Activated CD4-positive, alpha-beta T cell treated with anti-CD3 and anti-CD28 coated beads, Interleukin-2, amount 50 U/mL, for 16 hours (primary cell): ENCODE results near the gene ITPRIP.
A peak's percentile ranks its signal among the peaks of the same experiment; 100 is the strongest.

Experiments used
- DNase-seq: peaks from one replicate; pipeline ENCODE4 v3.0.0-alpha.2; 2020

Gene ITPRIP, protein sequence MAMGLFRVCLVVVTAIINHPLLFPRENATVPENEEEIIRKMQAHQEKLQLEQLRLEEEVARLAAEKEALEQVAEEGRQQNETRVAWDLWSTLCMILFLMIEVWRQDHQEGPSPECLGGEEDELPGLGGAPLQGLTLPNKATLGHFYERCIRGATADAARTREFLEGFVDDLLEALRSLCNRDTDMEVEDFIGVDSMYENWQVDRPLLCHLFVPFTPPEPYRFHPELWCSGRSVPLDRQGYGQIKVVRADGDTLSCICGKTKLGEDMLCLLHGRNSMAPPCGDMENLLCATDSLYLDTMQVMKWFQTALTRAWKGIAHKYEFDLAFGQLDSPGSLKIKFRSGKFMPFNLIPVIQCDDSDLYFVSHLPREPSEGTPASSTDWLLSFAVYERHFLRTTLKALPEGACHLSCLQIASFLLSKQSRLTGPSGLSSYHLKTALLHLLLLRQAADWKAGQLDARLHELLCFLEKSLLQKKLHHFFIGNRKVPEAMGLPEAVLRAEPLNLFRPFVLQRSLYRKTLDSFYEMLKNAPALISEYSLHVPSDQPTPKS

DNA sequence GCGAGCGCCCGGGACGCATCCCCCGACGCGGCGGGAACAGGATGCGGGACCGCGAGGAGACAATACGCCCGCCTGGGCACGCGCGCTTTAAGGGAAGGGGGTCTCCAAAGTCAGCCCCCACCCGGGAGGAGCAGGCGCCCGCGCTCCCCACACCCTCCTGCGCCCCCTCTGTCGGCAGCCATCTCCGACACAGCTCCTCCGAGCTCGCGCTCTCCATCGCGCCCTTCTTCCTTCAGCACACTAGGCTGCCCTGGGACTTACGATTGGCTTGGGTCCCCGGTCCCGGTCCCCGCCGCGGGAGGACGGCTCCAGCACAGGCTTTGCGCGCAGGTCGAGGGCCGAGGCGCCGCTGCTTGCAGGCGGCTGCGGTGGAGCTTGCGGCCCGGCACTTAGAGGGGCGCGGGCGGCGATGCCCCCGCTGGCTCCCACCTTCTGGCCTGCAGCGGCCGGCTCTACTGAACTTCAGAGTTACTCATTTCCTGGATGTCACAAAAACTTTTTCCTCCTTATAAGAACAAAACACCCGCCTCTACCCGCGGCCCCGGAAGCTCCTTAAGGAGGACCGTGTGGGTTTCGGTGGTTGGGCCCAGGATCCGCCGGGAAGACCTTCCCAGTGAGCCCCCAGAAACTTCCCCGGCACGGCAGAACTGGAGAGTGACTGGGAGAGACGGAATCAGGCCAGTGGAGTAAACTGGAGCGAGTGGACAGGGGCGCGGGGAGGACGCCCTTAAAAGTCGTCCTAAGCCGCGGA lies at the start of gene ITPRIP:
ITPRIP (minus strand) TSS at position 481 of the 751 bp plus-strand sequence. CDS start 22,414 bp downstream, outside the sequence.
- DNase-seq = peak; percentile 82

DNA sequence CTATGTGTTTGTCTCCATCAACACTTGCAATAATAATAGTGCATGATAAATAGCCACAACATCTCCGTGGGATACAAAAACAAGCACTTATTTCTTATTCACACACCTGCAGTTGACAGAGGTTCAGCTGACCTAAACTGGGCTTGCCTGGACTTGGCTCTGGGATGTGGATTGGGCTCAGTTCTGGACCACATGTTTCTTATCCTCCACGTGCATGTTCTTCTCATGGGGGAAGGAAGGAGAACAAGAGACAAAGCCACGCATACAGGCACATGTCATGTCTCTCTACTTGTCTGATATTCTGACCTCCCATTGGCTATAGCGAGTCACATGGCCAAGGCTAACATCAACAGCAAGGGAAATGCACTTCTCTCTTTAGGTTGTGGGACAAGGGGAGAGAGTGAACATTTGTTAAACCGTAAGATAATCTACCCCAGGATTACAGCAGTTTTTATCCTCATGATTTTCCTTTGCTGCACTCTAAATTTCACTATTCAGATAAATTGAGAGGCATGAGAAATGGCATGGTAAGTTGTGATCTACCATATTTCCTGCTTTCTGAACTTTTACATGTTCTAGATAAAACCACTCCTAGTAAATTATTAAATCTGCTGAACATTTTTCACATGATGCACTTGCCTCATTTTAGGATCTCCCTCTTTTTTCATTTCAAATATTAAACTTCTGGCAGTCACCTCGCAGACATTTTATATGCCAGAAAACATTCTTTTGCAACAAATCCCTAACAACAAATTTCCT lies 49.0 kb upstream of the ITPRIP start:
- no peak for DNase-seq

DNA sequence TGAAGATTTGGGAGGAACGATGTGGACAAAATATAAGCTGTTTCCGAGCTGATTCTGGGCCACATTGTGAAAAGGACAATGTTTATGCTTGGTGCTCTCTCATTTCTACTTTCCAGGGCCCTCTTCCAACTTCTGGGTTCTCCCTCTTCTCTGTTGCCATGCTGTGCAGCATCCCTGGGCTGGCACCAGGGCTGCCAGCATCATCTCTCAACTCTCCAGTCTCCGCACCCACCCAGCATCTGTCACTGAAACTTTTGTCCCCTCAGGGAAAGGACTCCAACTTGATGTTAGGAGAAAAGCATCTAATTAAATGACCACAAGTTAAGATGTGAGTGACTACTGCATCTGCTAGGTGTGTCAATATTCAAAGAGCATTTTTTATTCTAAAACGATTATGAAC lies 42.1 kb upstream of the ITPRIP start:
- DNase-seq = no peak

DNA sequence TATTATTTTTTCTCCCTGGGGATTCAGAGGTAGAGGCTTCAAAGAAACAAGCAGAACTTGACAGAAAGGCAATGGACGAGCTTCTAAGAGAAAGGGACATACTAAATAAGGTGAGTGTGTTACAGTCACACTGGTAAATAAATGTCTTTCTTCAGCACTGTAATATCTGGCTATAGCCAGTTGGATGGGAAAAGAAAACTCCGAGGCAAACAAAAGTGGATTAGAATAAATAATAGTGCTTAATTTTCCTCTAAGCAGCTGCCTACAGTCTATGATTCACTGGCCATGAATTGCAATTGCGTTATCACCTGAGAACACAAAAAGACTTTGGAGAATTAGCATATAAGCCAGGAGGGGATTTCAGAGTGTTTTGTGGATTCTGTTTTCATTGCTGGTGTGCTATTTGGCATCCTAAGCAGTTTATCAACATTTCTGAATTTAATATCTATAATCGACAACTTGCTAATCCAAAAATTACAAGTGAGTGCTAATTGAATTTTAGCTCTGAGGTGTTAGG lies 38.6 kb upstream of the ITPRIP start:
- DNase-seq = no peak

DNA sequence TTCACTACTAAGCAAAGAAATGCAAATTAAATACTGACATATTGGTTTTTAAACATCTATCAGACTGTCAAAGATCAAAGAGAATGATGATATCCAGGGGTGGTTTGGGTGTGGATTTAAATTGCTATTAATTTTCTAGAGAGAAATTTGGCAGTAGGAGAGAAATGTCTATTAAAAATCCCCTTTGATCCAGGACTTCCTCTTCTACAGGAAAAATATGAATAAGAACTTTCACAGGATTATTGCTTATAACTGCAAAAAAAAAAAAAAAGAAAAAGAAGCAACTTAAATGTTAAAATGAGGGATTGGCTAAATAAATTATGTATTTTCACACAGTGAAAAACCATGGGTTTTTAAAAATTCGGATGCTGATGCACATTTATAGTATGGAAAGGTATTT lies 36.3 kb upstream of the ITPRIP start:
- no peak for DNase-seq

DNA sequence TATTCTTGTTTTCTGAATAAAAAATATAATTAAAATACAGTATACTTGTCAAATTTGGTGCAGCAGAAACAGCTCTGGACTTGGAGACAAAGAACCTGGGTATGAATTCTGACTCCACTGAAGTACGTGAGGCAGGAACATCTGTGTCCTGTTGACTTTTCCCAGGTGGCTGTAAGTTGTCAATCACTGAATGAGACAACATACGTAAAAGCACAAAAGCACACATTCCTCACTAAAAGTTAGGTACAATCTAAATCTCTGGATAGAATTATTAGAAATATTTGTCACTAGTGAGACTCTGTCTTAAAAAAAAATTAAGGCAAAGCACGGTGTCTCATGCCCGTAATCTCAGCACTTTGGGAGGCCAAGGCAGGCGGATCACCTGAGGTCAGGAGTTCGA lies 33.5 kb upstream of the ITPRIP start:
- DNase-seq = no peak

DNA sequence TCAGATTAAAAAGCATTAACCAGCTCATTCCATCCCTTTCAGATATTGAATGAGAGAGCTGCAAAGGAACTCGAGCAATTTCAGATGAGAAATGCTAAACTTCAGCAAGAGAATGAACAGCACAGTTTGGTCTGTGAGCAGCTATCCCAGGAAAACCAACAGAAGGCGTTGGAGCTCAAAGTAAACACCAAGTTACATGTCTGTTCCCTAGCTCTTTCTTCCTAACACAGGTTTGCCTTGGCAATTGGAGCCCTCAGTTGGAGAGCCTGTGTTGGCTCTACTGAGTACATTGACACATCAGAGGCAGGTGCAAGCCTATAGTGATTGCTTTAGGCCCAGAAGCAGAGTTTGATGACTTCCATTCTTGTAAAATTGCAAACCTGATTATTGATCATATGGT lies 30.1 kb upstream of the ITPRIP start:
- DNase-seq = no peak

DNA sequence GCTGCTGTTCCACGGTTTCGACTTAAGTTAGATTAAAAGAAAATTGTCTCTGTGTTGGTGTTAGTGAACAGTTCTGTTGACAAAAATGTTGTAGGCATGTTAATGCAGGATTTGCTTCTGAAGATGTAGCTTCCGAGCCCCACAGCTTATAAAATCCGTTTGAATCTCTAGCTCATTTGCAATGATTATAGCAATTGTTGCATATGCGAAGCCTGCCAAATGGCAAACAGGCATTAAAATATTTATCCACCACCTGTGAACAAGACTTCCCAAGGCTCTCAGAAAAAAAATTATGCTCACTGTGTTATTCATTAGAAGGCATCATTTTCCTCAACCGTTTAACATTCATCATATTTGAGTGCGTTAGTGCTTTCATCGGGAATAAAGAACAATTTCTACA lies 29.6 kb upstream of the ITPRIP start:
- no peak for DNase-seq

DNA sequence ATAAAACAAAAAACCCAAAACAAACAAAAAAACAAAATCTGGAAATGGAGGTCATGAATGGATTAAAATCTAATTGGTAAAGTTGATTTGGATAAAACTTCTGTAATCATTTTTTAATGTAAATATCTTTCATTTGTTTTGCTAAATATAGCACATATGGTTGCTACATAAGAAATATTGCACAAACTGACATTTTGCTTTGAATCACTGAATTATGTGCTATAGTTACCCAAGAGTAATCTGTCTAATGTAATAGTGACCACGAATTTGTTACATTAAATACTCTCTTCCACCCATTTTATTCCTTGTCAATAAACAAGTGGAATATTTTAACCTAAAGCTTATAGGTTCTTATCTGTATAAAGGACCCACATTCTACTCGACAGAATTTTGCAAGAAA lies 21.5 kb upstream of the ITPRIP start:
- DNase-seq = no peak

DNA sequence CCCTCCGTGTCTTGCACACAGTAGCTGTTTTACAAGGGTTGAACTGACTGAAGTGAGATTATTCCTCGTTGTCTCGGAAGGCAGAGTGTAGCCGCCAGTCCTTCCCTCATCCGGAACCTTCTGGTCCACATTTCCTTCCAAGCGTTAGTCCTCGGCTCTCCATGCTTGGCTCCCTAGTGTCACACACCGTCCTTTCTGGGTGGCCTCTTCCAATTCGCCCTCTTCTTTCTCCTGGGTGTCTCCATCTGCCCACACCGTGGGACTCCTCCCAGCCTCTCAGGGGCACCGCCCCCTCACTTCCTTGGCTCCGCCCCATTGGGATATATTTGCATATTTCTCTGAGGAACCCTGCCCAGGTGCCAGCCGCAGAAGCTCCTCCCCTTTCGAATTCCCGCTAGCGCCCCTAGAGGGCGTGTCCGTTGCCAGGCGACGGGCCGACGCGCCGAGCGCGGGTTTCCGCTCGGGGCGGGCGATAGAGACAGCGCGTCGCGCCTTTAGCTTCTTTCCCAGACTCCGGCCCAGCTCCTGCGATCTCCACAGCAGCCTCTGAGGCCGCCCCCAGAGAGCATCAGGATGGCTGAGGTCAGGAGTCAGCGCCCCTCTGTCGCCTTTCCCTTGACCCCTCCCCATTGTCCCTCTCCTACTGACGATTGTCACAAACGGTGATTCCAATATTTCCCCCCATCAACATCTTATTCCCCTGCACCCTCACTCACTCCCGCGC lies 15.2 kb upstream of the ITPRIP start, which contains the start of gene CFAP58:
CFAP58 (plus strand) TSS at position 509 of the 724 bp plus-strand sequence; CDS start at position 574, 65 bp downstream.
- peak; percentile 94 for DNase-seq

DNA sequence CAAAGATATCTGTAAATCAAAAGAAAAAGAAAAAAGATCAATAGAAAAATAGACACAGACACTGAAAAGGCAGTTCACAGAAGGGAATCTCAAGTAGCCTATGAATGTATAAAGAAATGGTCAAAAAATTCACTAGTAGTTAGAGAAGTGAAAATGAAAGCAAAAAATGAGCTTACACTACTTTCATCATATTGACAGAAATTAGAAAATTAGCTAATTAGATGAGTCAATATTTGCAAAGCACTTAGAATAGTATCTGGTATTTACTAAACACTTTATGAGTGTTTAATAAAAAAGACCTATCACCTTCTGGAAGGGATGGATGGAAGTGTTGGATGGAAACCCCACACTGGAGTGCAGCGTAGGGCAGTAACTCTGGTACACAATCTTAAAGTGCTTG lies 13.7 kb upstream of the ITPRIP start:
- peak; percentile 39 for DNase-seq

DNA sequence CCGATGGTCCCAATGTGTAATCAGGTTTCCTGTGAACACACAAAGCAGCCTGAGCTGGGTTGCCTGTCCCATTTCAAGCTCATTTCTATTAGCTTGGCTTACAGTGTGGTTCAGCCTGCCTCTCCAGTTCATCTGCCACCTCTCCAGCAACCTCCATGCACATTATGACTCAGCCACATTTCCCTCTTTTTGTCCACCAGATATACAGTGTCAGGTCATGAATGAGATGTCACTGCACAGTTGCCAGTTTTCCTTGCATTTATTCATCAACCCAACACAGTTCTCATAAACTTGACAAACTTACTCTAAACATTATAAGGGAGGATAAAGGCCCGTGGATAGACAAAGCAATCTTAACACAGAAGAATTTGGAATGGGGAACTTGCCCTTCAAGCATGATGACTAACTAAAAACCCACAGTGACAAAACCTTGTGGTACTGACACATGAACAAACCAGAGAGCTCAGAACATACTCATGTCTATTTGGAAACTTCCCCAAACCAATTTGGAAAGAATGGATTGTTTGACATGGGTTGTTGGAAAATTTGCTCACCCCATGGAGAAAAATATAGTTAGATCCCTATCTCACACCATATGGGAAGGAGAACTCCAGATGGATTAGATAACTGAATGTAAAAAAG lies 12.9 kb upstream of the ITPRIP start:
- peak; percentile 63 for DNase-seq

DNA sequence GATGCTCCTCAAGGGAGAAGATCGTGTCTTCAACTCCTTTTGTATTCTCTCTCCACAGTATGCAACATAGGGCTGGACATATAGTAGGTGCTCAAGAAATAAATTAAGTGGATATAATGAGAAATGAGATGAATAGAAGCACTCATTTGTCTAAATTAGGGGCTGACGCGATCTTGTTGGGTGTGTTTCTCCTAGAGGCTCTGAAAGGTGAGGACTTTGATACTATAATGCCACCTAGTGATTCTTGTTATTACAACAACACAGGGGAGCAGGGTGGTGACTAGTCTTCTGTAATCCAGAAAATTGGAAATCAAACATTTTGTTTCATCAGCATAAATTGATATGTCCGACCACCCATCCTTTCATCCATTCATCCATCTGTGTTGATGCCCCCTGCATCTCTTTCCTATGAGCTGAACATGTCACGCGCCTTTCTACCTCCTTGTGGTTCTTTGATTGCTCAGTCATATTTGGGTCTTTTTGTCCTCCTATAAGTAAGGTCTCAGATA lies 11.9 kb upstream of the ITPRIP start:
- DNase-seq = peak; percentile 75

DNA sequence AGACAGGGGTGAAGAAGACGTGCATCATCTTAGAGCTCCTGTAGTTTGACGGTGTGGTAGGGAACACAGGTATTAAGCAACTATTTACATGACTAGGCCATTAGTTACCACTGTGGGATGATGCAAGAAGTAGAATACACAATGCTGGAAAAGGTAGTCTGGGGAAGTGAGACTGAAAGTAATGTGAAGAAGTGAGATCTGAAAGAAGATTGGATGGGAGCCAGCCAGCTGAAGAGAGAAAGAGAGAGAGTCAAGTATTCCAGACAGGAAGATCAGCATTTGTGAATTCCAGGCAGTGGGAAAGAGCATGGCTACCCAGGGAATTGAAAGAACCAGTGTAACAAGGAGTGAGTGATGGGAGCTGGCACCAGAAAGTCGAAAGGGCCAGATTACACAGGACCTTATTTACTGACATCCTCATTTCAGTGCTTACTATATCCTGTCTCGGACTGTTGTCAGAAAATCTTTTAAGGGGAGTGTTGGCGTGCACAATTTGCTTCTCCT lies 11.4 kb upstream of the ITPRIP start:
- DNase-seq = peak; percentile 30

DNA sequence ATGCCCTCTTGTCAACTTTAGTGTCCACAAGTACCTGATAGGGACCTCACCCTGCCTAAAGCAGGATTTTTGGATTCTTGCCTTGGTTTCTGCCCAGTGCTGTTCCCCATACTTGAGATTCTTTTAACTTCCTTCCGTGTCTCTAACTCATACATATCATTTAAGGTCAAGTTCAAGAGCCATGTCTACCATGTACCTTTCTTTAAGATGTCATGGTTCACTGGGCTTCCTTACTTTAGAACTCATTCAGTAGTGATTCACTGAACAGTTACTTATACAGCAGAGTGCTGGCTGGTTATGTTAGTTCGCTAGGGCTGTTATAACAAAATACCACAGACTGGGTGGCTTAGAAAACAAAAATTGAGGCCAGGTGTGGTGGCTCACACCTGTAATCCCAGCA lies 10.3 kb upstream of the ITPRIP start:
- DNase-seq = no peak

DNA sequence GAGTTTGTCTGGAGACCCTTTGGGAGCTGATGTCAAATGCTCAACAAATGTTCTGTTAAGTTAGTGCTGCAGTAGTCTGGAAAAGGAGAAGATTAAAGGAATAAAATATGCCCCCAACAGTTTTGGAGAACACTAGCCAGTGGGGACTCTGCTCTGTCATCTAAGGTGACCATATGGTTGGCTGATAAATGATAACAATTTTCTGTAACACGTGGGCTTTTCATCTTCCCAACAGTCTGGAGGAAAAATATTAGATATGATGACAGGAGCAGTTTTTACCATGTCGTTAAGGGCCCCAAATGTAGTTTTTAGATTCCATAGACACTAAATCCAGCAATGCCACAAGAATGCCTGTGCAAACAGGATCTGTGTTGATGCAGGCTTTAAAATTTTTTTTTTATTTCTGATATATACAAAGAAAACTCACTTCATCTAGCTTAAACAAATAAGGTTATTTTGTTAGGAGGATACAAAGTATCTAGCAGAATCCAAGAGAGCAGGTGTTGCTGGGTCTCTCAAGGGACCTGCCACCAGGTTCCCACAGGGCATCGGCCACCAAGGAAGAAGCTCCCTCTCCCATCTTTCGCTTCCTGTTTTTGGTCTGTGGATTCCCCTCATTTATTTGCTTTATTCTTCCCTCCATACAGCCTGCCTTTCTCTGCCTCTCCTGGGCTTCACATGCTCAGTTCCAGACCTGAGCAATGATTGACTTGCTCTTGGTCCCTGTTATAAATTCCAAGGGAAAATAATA lies 9.2 kb upstream of the ITPRIP start:
- DNase-seq = no peak

DNA sequence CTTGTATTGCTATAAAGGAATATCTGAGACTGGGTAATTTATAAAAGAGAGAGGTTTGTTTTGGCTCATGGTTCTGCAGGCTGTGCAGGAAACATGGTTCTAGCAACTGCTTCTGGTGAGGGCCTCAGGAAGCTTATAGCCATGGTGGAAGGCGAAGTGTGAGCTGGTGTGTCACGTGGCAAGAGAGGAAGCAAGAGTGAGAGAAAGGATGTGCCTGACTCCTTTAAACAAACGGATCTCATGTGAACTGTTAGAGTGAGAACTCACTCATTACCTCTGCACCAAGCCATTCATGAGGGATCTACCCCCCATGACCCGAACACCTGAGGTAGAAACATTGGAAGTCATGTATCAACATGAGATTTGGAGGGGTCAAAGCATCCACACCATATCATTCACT lies 7.7 kb upstream of the ITPRIP start:
- DNase-seq = no peak

DNA sequence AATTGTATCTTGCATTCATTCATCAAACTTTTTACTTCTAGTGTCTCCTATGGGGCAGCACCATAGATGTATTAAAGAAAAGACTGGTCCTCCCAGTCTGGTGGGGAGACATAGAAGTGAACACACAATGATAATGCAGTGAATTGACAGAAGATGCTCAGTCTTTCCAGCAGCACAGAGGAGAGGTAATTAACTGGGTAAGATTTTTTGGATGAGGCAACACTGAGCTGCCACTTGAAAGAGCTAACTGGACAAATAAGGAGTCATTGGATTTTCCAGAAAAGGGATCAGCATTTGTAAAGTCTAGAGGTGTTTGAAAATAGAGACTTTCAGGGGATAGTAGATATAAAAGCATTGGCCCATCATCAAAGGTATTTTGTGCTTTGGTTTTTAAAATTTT lies 7.2 kb upstream of the ITPRIP start:
- no peak for DNase-seq

DNA sequence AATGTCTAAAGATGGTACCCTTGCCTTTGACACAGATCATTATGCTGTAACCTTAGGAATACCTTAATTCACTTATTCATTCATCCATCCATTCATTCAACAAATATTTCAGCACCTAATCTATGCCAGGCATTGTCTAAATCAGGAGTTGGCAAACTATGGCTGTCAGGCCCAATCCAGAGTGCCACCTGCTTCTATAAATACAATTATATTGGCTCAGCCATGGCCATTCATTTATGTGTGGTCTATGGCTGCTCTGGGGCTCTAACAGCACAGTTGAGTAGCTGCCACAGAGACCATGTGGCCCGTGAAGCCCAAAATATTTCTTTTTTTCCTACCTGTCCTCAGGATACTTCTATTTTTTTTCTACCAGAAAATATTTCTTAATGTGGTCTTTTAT lies 6.0 kb upstream of the ITPRIP start:
- DNase-seq = no peak

DNA sequence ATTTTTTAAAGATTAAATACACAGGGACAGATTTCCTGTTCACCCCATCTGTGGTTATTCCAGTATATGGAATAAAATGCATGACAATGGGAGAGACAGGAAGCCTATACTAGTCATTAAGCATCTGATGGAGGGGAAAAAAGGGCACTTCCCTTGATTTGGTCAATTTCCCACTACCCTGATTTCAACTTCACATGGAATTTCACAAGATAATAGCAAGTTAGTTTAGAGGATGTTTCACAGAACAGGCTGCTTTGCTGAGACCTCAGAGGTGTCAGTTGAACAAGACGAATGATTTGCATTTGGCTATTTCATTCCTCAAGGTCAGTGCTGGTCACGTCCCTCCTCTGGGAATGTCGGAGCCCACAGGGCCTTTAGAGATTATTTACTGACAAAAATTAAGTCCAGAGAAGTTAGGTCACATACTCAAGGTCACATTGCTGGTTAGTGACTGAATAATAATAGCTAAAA lies 4.7 kb upstream of the ITPRIP start:
- DNase-seq = no peak
